ENCODE results near the gene PTPRT.

DNA sequence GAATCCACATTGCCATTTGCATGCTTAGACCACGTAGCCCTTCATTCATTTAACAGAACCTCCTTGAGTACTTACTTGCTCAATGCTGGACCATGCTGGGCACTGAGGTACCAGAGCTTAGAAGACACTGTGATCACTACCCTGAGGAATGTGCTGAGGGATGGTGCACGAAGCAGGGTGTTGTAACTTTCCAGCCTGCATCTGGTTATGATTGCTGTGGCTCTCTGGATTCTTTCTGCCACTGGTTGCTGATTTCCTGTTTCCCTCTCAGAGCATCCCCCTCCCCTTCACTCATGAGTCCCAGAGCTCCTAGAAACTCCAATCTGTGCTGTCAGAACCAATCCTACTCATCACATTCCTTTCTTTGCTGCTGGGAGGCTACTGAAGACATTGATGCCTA is 537.4 kb downstream of the PTPRT start:
- TF ChIP-seq, protein P1, sequence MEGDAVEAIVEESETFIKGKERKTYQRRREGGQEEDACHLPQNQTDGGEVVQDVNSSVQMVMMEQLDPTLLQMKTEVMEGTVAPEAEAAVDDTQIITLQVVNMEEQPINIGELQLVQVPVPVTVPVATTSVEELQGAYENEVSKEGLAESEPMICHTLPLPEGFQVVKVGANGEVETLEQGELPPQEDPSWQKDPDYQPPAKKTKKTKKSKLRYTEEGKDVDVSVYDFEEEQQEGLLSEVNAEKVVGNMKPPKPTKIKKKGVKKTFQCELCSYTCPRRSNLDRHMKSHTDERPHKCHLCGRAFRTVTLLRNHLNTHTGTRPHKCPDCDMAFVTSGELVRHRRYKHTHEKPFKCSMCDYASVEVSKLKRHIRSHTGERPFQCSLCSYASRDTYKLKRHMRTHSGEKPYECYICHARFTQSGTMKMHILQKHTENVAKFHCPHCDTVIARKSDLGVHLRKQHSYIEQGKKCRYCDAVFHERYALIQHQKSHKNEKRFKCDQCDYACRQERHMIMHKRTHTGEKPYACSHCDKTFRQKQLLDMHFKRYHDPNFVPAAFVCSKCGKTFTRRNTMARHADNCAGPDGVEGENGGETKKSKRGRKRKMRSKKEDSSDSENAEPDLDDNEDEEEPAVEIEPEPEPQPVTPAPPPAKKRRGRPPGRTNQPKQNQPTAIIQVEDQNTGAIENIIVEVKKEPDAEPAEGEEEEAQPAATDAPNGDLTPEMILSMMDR (IDR thresholded peaks at IDR 0.05), result no peak
- TF ChIP-seq POLR2A (IDR thresholded peaks at IDR 0.05), result no peak
- TF ChIP-seq EP300 (IDR thresholded peaks at IDR 0.05), result no peak

Measured in gastroesophageal sphincter (tissue), 3 donors.